CD4-positive, alpha-beta T cell treated with Interleukin-2 at 100 ng/mL for 4 hours (primary cell): ENCODE measurements around the gene NHLH2.
A peak's percentile ranks its signal among the peaks of the same experiment; 100 is the strongest.

Experiments used
- DNase-seq: peaks from one replicate; pipeline ENCODE4 v3.0.0-alpha.2; 2020; ENCODE audit warnings: low spot score

NHLH2 gene

DNA sequence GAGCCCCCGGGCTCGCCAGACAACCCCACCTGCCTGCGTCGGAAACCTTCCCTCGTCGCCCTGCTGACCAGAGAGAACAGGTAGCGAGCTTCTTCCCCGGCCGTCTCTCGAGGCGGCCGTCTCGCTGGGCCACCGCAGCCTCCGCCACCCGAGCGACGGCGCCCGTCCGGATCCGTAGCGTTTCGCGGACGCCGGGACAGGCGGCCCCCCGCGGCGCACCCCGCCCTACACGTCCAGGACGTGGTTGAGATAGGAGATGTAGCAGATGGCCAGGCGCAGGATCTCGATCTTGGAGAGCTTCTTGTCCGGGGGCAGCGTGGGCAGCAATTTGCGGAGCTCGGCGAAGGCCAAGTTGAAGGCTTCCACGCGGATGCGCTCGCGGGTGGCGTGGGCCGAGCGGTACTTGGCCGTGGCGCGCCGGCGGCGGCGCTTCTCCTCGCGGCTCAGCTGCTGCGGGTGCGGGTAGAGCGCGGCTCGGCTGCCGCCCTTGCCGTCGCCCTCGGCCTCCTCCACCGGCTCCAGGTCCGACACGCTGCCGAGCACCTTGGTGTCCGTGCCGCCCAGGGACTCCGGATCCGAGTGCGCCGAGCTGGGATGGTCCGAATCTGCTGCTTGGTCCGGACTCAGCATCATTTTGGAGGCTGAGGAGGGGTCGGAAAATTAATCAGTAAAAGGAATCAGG is 3.0 kb downstream of the NHLH2 start:
- DNase-seq: no peak

DNA sequence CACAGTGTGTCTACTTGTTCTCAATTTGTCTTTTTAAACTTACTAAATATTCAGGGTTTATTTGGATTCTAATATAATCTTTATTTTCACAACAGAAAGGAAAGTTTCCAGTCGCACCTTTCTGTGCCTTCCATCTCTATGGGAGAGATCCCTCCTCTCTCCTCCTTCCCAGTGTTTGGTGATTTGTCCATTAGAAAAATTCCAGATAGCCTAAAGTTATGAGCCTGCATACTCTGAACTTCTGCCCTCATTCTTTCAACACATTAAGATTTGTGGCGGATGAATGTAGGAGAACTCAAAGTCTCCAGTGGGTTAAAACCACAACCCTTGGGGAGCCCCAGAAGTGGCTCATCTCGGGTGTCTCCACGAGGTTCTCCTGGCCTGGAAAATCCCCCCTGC is 3.6 kb downstream of the NHLH2 start:
- no peak for DNase-seq

- no peak for DNase-seq
These were observed 7.1 kb downstream of the NHLH2 start for GRCh38 chr1:115833856-115834255.

DNA sequence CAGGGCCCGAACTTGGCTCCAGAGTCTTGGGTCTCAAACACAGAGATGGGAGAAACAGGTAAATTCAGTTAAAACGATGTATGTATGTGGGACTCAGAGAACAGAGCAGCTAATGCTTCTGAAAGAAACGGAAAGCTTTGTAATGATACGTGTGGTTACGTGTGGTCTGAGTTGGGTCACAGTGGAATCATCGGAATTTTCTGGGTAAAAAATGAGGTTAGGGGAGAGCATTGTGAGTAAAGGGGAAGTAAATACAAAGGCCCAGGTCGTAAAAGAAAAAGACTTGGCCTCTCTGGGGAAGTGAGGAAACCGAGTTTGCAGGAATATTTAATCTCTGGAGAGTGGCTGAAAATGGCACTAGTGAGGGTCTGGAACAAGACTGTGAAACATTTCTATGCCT is 8.3 kb downstream of the NHLH2 start:
- no peak for DNase-seq

DNA sequence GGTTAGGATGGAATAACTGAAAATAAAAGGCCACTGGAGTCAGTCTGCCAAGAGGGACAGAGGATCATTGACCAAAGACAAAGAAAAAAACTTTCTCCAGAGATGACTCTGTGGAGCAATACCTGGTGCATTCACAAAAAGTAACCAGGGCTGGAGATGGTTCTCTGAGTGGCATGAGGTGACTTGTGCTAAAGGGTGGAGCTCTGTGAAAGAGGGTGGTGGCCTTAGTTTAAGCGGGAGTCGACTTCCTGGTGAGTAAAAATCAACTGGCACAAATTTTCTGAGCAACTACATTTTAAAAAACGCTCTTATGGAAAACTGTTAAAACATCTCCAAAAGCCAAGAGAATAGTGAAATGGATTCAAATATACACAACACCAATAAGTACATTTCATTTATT is 10.0 kb downstream of the NHLH2 start:
- DNase-seq: no peak

DNA sequence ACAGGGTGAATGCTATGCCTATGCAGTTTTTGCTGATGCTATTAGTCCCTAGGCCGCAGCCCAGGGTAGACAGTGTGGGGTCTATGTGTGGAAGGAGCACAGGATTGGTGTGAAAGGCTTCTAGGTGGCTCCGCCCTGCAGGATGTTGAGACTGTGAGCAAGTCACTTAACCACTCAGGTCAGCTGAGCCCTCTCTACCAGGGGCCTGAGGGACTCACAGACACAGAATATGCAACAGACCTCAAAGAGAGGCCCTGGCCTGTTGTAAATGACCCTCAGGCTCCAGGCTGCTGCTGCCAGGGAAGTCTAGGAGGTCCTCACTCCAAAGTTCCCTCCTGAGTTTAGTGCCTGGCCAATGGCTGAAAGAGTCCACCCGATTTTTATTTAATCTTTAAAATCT is 11.0 kb downstream of the NHLH2 start:
- no peak for DNase-seq

DNA sequence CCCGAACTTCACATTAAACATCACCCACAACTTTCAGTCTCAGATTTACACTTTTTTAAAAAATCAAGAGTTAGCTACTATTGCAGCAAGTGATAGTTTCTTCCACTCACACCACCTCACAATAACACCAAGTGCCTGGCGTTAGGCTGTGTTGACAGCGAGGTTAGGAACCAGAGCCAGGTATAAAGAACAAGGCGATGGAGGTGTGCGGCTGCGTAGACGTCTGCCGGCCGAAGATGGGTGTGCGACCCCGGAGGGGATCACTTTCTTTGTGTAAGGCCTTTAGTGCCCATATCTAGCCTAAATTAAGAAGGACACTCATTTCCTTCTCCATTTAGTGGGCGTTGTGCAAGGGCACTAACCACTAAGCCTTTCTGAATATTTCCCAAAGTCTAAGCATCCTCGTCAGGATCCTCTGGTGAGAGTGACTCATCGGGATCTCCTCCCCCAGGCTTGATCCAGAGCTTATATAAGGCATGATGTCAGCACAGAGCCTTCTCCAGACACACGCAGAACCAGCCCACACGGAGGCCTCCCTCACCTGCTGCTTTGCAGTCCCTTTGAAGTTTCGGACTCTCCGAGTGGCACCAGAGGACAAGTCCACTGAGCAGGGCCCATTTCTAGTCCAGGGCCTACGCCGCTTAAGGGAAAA is 11.8 kb downstream of the NHLH2 start:
- no peak for DNase-seq

DNA sequence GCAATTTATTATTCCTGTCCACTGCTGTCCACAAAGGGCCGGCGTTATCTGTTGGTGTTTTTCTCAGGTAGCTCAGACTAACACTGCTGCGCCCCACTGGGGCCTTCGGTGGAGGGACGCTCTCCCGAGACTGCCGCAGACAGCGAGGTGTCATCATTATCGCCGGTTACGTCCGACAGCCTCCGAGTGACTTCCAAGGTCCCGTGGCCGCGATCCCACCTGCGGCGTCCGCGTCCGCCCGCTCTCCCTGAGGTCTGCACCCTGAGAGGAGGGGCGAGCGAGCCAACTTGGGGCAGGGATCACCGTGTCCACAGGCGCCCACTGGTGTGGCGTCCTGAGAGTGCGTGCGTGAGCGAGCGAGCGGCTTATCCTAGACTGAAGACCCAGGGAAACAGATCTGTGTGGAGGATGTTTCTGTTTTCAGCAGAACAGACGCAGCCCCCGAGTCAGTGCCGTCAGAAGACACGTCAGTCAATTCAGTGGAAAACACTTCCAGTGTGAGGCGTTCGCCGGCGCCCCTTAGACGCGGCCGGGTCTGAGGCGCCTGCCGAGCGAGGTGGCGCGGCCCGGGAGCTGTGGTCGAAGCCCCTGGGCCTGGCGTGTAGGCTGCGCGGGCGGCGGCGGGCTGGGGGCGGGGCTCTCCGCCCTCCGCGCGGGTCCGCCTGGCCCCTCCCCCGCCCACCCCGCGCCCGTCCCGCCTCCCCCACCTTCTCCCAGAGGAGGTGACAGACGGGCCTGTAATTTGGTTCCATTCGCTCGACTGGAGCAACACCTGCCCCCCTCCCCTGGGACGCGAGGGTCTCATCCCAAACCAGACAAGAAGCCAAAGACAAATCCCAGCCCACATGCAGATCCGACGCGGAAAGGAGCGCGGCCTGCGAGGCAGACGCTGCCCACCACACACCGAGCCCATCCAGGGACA is 12.6 kb downstream of the NHLH2 start:
- DNase-seq: no peak

- DNase-seq: no peak
These were observed 13.4 kb downstream of the NHLH2 start for GRCh38 chr1:115827452-115828044.

- no peak for DNase-seq
These were observed 14.3 kb downstream of the NHLH2 start for GRCh38 chr1:115826628-115827027.

GRCh38 chr1:115822117-115822516 is 18.8 kb downstream of the NHLH2 start:
- no peak for DNase-seq

- no peak for DNase-seq
These were observed 25.2 kb downstream of the NHLH2 start for GRCh38 chr1:115815694-115816093.

- DNase-seq: no peak
These were observed 26.1 kb downstream of the NHLH2 start for GRCh38 chr1:115814685-115815398.

GRCh38 chr1:115813727-115814126 is 27.2 kb downstream of the NHLH2 start:
- DNase-seq: no peak

- DNase-seq: no peak
These were observed 29.6 kb downstream of the NHLH2 start for GRCh38 chr1:115811140-115811828.

- DNase-seq: no peak
These were observed 30.3 kb downstream of the NHLH2 start for GRCh38 chr1:115810609-115811008.

DNA sequence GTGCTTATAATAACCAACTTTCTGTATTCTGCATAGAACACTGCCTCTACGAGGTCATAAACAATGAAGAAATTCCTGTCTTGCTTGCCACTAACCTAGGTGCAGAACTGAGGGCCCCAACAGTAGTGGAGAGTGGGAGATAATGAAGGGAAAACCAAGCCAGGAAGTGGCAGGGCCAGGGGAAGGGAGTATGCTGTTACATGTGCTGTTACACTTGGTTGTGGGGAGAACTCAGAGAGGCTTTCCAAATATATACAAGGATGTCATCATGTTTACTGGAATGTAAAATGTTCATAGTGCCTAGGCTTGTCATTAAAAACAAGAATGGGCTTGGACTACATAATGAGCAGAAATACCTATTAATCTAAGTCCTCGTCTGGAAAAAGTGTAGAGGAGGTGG is 31.1 kb downstream of the NHLH2 start:
- no peak for DNase-seq

DNA sequence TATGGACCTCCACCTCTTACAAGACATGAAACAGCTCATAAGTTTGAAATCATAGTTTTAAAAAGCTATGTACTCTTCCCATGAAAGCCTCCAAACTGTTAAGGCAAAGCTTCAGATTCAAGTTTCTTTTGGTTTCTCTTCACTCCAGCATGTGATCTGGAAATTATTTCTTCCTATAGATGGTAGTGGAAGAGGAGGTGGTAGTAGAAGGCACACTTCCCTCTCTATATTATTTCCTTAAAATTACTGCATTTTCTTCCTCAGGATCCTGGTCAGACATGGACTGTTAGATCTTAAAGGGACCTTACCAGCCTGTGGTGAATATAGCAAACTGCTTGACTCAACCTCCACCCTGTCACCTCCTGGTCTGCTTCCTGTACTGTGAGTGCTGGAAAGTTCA is 31.9 kb downstream of the NHLH2 start:
- DNase-seq: no peak

DNA sequence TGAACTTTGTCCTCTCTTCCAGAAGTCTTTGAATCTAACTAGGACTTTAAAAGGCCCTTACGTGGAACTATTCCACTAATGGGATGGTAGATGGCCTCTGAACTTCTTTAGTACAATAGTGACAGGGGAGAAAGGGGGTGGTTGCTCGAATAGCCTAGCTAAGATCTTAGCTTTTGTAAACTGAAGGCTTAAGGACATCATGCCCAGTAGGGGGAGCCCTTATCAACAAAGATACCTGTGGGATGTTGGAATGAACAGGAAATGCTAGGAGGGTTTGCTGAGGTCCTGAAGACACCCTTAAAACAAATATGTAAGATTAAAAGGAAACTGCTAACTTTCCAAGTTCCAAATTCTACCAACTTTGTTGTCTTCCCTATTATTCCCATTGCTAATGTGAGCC is 33.2 kb downstream of the NHLH2 start:
- DNase-seq: peak; percentile 45

- no peak for DNase-seq
These were observed 35.3 kb downstream of the NHLH2 start for GRCh38 chr1:115805597-115805996.

DNA sequence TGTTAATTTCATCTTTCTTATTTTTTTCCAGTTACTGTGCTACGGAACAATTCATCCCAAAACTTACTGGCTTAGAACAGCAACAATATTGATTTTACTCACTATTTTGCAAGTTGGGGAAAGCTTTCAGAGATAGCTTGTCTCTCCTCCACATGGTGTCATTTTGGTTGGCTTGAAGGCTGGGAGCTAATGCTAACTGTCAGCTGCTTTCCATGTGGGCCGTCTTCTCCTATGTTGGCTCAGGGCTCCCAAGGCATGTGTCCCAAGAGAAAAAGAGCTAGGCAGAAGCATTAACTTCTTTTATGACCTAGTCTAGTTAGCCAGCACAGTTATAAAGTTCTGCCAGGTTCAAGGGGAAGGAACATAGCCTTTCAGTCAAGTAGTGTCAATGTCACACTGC is 38.5 kb downstream of the NHLH2 start:
- DNase-seq: no peak
